CD4-positive, alpha-beta memory T cell (primary cell): ENCODE measurements around the gene PDCD11. TPM values are rescaled to one million over a fixed set of nuclear protein-coding genes. Genes with fewer than 3 reads are reported as not detected.

ENCODE experiments used
- CTCF ChIA-PET: fragments of 350-600 bp; sonication (Branson Sonifier 250); formaldehyde crosslinking; loops from one replicate; lab custom pipeline; 2021; ENCODE audit warnings: inconsistent platforms; ENCODE audit not compliant: partially characterized antibody; lab: Charles Lee
- POLR2A ChIA-PET: fragments of 350-600 bp; sonication (Branson Sonifier 250); formaldehyde crosslinking; loops from one replicate; lab custom pipeline; 2021; ENCODE audit not compliant: partially characterized antibody; lab: Charles Lee
- DNase-seq, 5 donors: peaks; one replicate each; pipeline versions ENCODE4 v3.0.0 to v3.0.0-alpha.2; 2020 to 2022; ENCODE audit warnings: mixed read lengths in 1 of 5
- H3K27ac ChIP-seq: one replicate; pipeline ENCODE4 v1.7.0; 2013; ENCODE audit warnings: low read depth, low read length
- H3K27me3 ChIP-seq: 2 replicates; pipeline ENCODE4 v1.7.0; 2013; ENCODE audit warnings: mild to moderate bottlenecking, low read length, moderate library complexity; ENCODE audit not compliant: insufficient read depth
- H3K36me3 ChIP-seq: 2 replicates; pipeline ENCODE4 v1.7.0; 2013; ENCODE audit warnings: mild to moderate bottlenecking, low read length, moderate library complexity; ENCODE audit not compliant: insufficient read depth
- H3K4me1 ChIP-seq: 2 replicates; pipeline ENCODE4 v1.7.0; 2013; ENCODE audit warnings: mild to moderate bottlenecking, low read length, moderate library complexity; ENCODE audit not compliant: insufficient read depth
- H3K4me3 ChIP-seq, 2 donors: one replicate each; pipeline ENCODE4 v1.7.0; 2013; ENCODE audit warnings: low read length in 2 of 2, mild to moderate bottlenecking in 1 of 2
- H3K9me3 ChIP-seq, 2 donors: one replicate each; pipeline ENCODE4 v1.7.0; 2013; ENCODE audit warnings: low read length in 2 of 2, control low read depth in 1 of 2; ENCODE audit not compliant: control insufficient read depth in 1 of 2
- H3K27ac Mint-ChIP-seq, 7 donors: one replicate each; pipeline ENCODE4 v1.8.0; 2020 to 2021; ENCODE audit warnings: mixed read lengths in 7 of 7, mild to moderate bottlenecking in 6 of 7, inconsistent platforms in 3 of 7, moderate library complexity in 3 of 7
- H3K27me3 Mint-ChIP-seq, 2 donors: one replicate each; pipeline ENCODE4 v1.8.0; 2020 to 2021; ENCODE audit warnings: mixed read lengths in 2 of 2
- H3K36me3 Mint-ChIP-seq, 2 donors: one replicate each; pipeline ENCODE4 v1.8.0; 2020 to 2021; ENCODE audit warnings: mixed read lengths in 2 of 2, inconsistent platforms in 1 of 2, mild to moderate bottlenecking in 1 of 2
- H3K4me1 Mint-ChIP-seq, 4 donors: one replicate each; pipeline ENCODE4 v1.8.0; 2020 to 2021; ENCODE audit warnings: mixed read lengths in 4 of 4, mild to moderate bottlenecking in 1 of 4
- H3K4me3 Mint-ChIP-seq, 8 donors: one replicate each; pipeline ENCODE4 v1.8.0; 2020 to 2021; ENCODE audit warnings: mixed read lengths in 8 of 8, mild to moderate bottlenecking in 7 of 8, moderate library complexity in 6 of 8, inconsistent platforms in 3 of 8
- H3K9me3 Mint-ChIP-seq, 8 donors: one replicate each; pipeline ENCODE4 v1.8.0; 2020 to 2021; ENCODE audit warnings: mixed read lengths in 8 of 8, mild to moderate bottlenecking in 5 of 8, inconsistent platforms in 3 of 8, moderate library complexity in 1 of 8
- intact Hi-C: fragments of 100-400 bp; cut with micrococcal nuclease; formaldehyde crosslinking; loops from one replicate; pipeline ENCODE4 v1.15.1; 2023
- polyA plus RNA-seq, 2 donors: library from polyadenylated mRNA; unstranded; fragments of 300-500 nt; fragmentation: Illumina TruSeq; gene quantifications; one replicate each; pipeline ENCODE4 v1.2.3, GENCODE V29; 2021
- total RNA-seq, 2 experiments: library from RNA; stranded (reverse); gene quantifications; one replicate each; pipeline ENCODE4 v1.2.3, GENCODE V29; 2021

Gene PDCD11
- total and polyA plus RNA-seq, 4 experiments from 2014 or later: 2.5 to 45.0 (median 26.9) TPM

- peaks cover 42% of the 10 kb centered on the region for H3K4me1 ChIP-seq
- no peak for DNase-seq
- ChIA-PET POLR2A (interaction anchor here (0.6 to 1.5 kb wide), 3 partner anchors 29 to 1713 kb away, joined by 3 to 4 read pairs (median 3); no protein-coding TSS in a partner anchor), CTCF (interaction anchor here (9.7 kb wide), 1 partner anchor 30 kb away, joined by 75 read pairs; no protein-coding TSS in a partner anchor)
- peaks cover 31 to 66% (median 50%) of the 10 kb centered on the region in 4 donors for H3K4me1 Mint-ChIP-seq
- H3K27ac Mint-ChIP-seq: peak overlapping the region in 6 of 7 donors; percentile 52 to 87 (median 66)
- H3K9me3 ChIP-seq: no peaks in the 10 kb centered on the region
- H3K27me3 ChIP-seq: no peaks in the 10 kb centered on the region
- H3K36me3 ChIP-seq: peaks cover 54% of the 10 kb centered on the region
- no peak overlapping the region for H3K4me3 ChIP-seq
- H3K9me3 Mint-ChIP-seq: peaks cover 0 to 3% (median 0%) of the 10 kb centered on the region in 8 donors
- H3K27ac ChIP-seq: no peak overlapping the region
- intact Hi-C loops: no loop called here
- no peaks in the 10 kb centered on the region for H3K27me3 Mint-ChIP-seq
- peaks cover 52 to 87% of the 10 kb centered on the region in 2 donors for H3K36me3 Mint-ChIP-seq
- H3K4me3 Mint-ChIP-seq: peak overlapping the region in 3 of 8 donors; percentile 18 to 49 (median 34)
These were observed 50.8 kb downstream of the PDCD11 start for GRCh38 chr10:103447187-103447586.

GRCh38 chr10:103448746-103449145, 52.3 kb downstream of the PDCD11 start:
- peaks cover 0 to 4% (median 0%) of the 10 kb centered on the region in 8 donors for H3K9me3 Mint-ChIP-seq
- H3K27me3 Mint-ChIP-seq: no peaks in the 10 kb centered on the region
- H3K4me1 Mint-ChIP-seq: peaks cover 41 to 81% (median 60%) of the 10 kb centered on the region in 4 donors
- intact Hi-C loops: no loop called here
- H3K36me3 Mint-ChIP-seq: peaks cover 45 to 71% of the 10 kb centered on the region in 2 donors
- POLR2A ChIA-PET: interaction anchor here (0.9 to 1.9 kb wide), 4 partner anchors 14 to 28 kb away, joined by 3 to 9 read pairs (median 4); no protein-coding TSS in a partner anchor
- Histone ChIP-seq H3K27me3 (no peaks in the 10 kb centered on the region), H3K36me3 (peaks cover 38% of the 10 kb centered on the region), H3K4me3 (no peak overlapping the region), H3K4me1 (peaks cover 51% of the 10 kb centered on the region), H3K9me3 (no peaks in the 10 kb centered on the region), H3K27ac (no peak overlapping the region)
- H3K4me3 Mint-ChIP-seq: peak overlapping the region; percentile 18 to 99 (median 93)
- CTCF ChIA-PET: interaction anchor here (1.8 to 9.7 kb wide), 2 partner anchors 32 to 34 kb away, joined by 7 to 75 read pairs; no protein-coding TSS in a partner anchor
- peak overlapping the region; percentile 58 to 98 (median 92) for H3K27ac Mint-ChIP-seq
- no peak for DNase-seq

GRCh38 chr10:103449208-103450144, 53.0 kb downstream of the PDCD11 start:
- H3K4me3 ChIP-seq: no peak overlapping the region
- no peaks in the 10 kb centered on the region for H3K27me3 ChIP-seq
- H3K4me1 ChIP-seq: peaks cover 57% of the 10 kb centered on the region
- H3K9me3 Mint-ChIP-seq: peaks cover 0 to 4% (median 0%) of the 10 kb centered on the region in 8 donors
- ChIA-PET CTCF (interaction anchor here (1.5 to 9.7 kb wide), 6 partner anchors 16 to 39 kb away, joined by 5 to 75 read pairs (median 16); no protein-coding TSS in a partner anchor), POLR2A (interaction anchor here (0.9 to 5.9 kb wide), 5 partner anchors 13 to 25 kb away, joined by 3 to 106 read pairs (median 4); no protein-coding TSS in a partner anchor)
- DNase-seq: no peak
- peaks cover 43 to 89% (median 62%) of the 10 kb centered on the region in 4 donors for H3K4me1 Mint-ChIP-seq
- H3K36me3 ChIP-seq: peaks cover 31% of the 10 kb centered on the region
- intact Hi-C loops: no loop called here
- H3K36me3 Mint-ChIP-seq: peaks cover 45 to 64% of the 10 kb centered on the region in 2 donors
- no peaks in the 10 kb centered on the region for H3K27me3 Mint-ChIP-seq
- H3K9me3 ChIP-seq: no peaks in the 10 kb centered on the region
- H3K27ac ChIP-seq: peak overlapping the region; percentile 72
- H3K27ac Mint-ChIP-seq: peak overlapping the region; percentile 81 to 98 (median 92)
- H3K4me3 Mint-ChIP-seq: peak overlapping the region; percentile 80 to 99 (median 96)

- no peak for DNase-seq
- peaks cover 57% of the 10 kb centered on the region for H3K4me1 ChIP-seq
- ChIA-PET CTCF (interaction anchor here (1.5 to 9.7 kb wide), 7 partner anchors 15 to 39 kb away, joined by 5 to 75 read pairs (median 21); no protein-coding TSS in a partner anchor), POLR2A (interaction anchor here (1.1 to 5.9 kb wide), 5 partner anchors 13 to 26 kb away, joined by 3 to 106 read pairs (median 3); no protein-coding TSS in a partner anchor)
- peak overlapping the region; percentile 72 for H3K27ac ChIP-seq
- peaks cover 23% of the 10 kb centered on the region for H3K36me3 ChIP-seq
- H3K27me3 ChIP-seq: no peaks in the 10 kb centered on the region
- H3K4me3 Mint-ChIP-seq: peak overlapping the region; percentile 90 to 99 (median 96)
- peaks cover 39 to 56% of the 10 kb centered on the region in 2 donors for H3K36me3 Mint-ChIP-seq
- H3K4me1 Mint-ChIP-seq: peaks cover 45 to 86% (median 59%) of the 10 kb centered on the region in 4 donors
- H3K27me3 Mint-ChIP-seq: no peaks in the 10 kb centered on the region
- H3K27ac Mint-ChIP-seq: peak overlapping the region; percentile 81 to 98 (median 95)
- intact Hi-C loops: no loop called here
- H3K9me3 ChIP-seq: no peaks in the 10 kb centered on the region
- peak overlapping the region in 1 of 2 donors; percentile 97 for H3K4me3 ChIP-seq
- H3K9me3 Mint-ChIP-seq: peaks cover 0 to 4% (median 0%) of the 10 kb centered on the region in 8 donors
These were observed 53.8 kb downstream of the PDCD11 start for GRCh38 chr10:103450201-103450695.

GRCh38 chr10:103451091-103451813, 54.8 kb downstream of the PDCD11 start:
- peaks cover 0 to 4% (median 0%) of the 10 kb centered on the region in 8 donors for H3K9me3 Mint-ChIP-seq
- H3K4me3 Mint-ChIP-seq: peak overlapping the region; percentile 90 to 99 (median 96)
- peak overlapping the region; percentile 81 to 98 (median 95) for H3K27ac Mint-ChIP-seq
- Histone ChIP-seq H3K27me3 (no peaks in the 10 kb centered on the region), H3K27ac (peak overlapping the region; percentile 72), H3K4me1 (peaks cover 57% of the 10 kb centered on the region), H3K9me3 (no peaks in the 10 kb centered on the region), H3K36me3 (peaks cover 16% of the 10 kb centered on the region), H3K4me3 (peak overlapping the region; percentile 79 to 97)
- POLR2A ChIA-PET: interaction anchor here (0.7 to 5.9 kb wide), 15 partner anchors 9 to 84 kb away, joined by 3 to 106 read pairs (median 6); partner anchors contain the start of genes ATP5MK, PDCD11 and TAF5
- H3K27me3 Mint-ChIP-seq: no peaks in the 10 kb centered on the region
- intact Hi-C loops: loop anchor here (1.0 kb wide), 1 partner anchor 20 kb away; no protein-coding TSS in a partner anchor
- peaks cover 45 to 79% (median 56%) of the 10 kb centered on the region in 4 donors for H3K4me1 Mint-ChIP-seq
- DNase-seq: peak; percentile 47 to 66 (median 53)
- CTCF ChIA-PET: interaction anchor here (0.6 to 9.7 kb wide), 10 partner anchors 12 to 38 kb away, joined by 4 to 75 read pairs (median 18); no protein-coding TSS in a partner anchor
- peaks cover 33 to 46% of the 10 kb centered on the region in 2 donors for H3K36me3 Mint-ChIP-seq
